Measurements from ENCODE around the gene RDM1. TPM values are rescaled to one million over a fixed set of nuclear protein-coding genes. Genes with fewer than 3 reads are reported as not detected.

Gene RDM1
- polyA plus RNA-seq, 2 of the 4 experiments (the other 2 are of a cell fraction), result 4.3 to 4.6 TPM

DNA sequence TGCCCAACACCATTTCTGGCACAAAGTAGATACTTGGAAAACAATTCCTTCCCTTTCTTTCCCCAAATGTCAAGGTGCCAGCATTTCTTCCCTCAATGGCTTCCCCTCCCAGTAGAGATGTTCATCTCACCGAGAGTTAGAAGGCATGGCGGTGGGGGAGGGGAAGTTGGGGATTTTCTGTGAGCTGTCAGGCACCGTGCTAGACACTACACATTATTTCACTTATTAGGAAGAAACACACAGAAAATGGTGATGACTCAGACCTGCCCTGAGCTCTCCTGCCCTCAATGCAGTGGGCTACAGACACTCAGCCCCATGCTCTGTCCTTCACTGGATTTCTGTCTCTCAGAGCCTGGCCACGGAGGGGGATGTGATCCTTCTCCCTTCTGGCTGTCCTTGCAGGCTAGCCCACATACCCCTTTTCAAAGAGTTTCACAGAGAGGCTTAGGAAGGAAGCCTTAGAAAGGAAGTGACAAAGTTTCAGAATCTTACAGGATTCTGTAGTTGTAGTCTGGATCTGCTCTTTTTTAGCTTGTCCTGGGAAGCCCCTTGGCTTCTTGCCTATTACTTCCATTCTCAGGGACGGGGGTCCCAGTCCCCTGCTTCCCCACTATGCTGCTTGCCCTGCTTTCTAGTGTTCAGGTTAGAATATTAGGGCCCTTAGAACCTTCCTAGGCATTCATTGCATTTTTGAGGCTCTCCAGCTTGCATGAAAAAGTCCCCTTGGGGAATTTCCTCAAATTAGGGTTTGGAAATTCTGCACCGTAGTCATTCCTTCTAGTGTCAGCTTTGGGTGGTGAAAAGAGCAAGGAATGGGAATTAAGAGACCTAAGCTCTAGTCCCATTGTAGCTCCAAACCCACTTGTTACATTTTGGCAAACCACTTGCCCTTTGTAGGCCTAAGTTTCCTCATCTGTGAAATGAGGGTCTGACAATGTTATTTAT is 38.2 kb downstream of the RDM1 start:
- no peak for FAIRE-seq
- DNase-seq (ENCODE audit: low read depth in 1 of 2, low spot score in 1 of 2), result peak in 1 of 2 experiments; percentile 17
- ChIA-PET POLR2A (no interaction called here), CTCF (interaction anchor here (0.9 kb wide), 1 partner anchor 84 kb away, joined by 3 read pairs; the partner anchor contains the start of gene TAF15)
- Histone ChIP-seq H3K4me3 (no peak overlapping the region), H3K4me2 (no peak overlapping the region), H3K9me3 (no peaks in the 10 kb centered on the region), H3K4me1 (peaks cover 15% of the 10 kb centered on the region), H3K27ac (peak overlapping the region in 1 of 2 experiments; percentile 6; a peak in 1 of 6 replicates)
- peak in 1 of 2 experiments; percentile 53; a peak in 2 of 6 replicates for ATAC-seq
- TF ChIP-seq MAZ (IDR thresholded peaks at IDR 0.05; ENCODE audit: borderline replicate concordance, low read depth, low read length) (no peak), EHMT2 (IDR thresholded peaks at IDR 0.05; ENCODE audit: low read depth) (no peak), HES2 (IDR thresholded peaks at IDR 0.05) (no peak), KDM5A (IDR thresholded peaks at IDR 0.05) (no peak), RFX5 (IDR thresholded peaks at IDR 0.05) (no peak), POLR2AphosphoS2 (conservative IDR thresholded peaks at IDR 0.05; ENCODE audit: low read length) (no peak), HEYL (CRISPR knock-in tag; IDR thresholded peaks at IDR 0.05) (no peak), NPAS2 (CRISPR knock-in tag; IDR thresholded peaks at IDR 0.05; ENCODE audit: borderline replicate concordance) (no peak), NFE2L2 (conservative IDR thresholded peaks at IDR 0.05; ENCODE audit: low read length) (no peak), CEBPB (IDR thresholded peaks at IDR 0.05) (no peak), CTCF (IDR thresholded peaks at IDR 0.05) (no peak), SREBF2 (IDR thresholded peaks at IDR 0.05) (no peak), FOSL2 (IDR thresholded peaks at IDR 0.05) (no peak), FOSL2 (CRISPR knock-in tag; IDR thresholded peaks at IDR 0.05) (no peak)
- WGBS (ENCODE audit: missing lambda C conversion rate), result 47% methylated on average over 6 of the region's 6 CpGs

DNA sequence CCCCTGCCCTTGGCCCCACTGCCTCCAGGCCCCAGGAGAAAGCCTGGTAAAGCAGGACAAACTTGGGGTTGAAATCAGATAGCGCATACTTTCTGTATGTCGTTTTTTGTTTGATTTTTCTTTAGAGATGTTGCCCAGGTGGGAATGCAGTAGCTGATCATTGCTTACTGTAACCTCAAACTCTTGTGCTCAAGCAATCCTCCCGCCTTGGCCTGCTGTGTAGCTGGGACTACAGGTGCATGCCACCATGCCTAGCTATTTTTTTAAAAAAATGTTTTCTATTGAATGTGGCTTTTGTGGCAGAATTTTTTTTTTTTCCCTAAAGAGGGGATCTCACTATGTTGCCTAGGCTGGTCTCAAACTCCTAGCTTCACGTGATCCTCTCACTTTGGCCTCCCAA is 39.3 kb downstream of the RDM1 start:
- no peak for ATAC-seq
- TF ChIP-seq RAD21 (conservative IDR thresholded peaks at IDR 0.05 in 1 of 2, IDR thresholded peaks at IDR 0.05 in 1 of 2) (no peak), POLR2AphosphoS2 (conservative IDR thresholded peaks at IDR 0.05; ENCODE audit: low read length) (no peak), CHD2 (IDR thresholded peaks at IDR 0.05; ENCODE audit: low read length, partially characterized antibody) (no peak), ZFP36 (IDR thresholded peaks at IDR 0.05; ENCODE audit: borderline replicate concordance, partially characterized antibody) (no peak), EHMT2 (IDR thresholded peaks at IDR 0.05; ENCODE audit: low read depth) (no peak), CTCF (IDR thresholded peaks at IDR 0.05) (no peak), FOSB (CRISPR knock-in tag; IDR thresholded peaks at IDR 0.05) (no peak), TP53 (CRISPR knock-in tag; IDR thresholded peaks at IDR 0.05) (no peak), ZC3H11A (IDR thresholded peaks at IDR 0.05) (no peak), FOSL2 (IDR thresholded peaks at IDR 0.05) (no peak), FOSL2 (CRISPR knock-in tag; IDR thresholded peaks at IDR 0.05) (no peak), ESRRA (IDR thresholded peaks at IDR 0.05; ENCODE audit: borderline replicate concordance, low read length) (no peak), HES2 (IDR thresholded peaks at IDR 0.05) (no peak), RARB (CRISPR knock-in tag; IDR thresholded peaks at IDR 0.05) (no peak), MAFK (IDR thresholded peaks at IDR 0.05; ENCODE audit: partially characterized antibody) (no peak), NPAS2 (CRISPR knock-in tag; IDR thresholded peaks at IDR 0.05; ENCODE audit: borderline replicate concordance) (no peak), EHF (CRISPR knock-in tag; IDR thresholded peaks at IDR 0.05) (no peak), JUNB (IDR thresholded peaks at IDR 0.05) (no peak), CBX2 (IDR thresholded peaks at IDR 0.05; ENCODE audit: borderline replicate concordance, low read depth) (no peak)
- H3K27ac ChIP-seq, result no peak overlapping the region

More for the DNA sequence above, 39.3 kb downstream of the RDM1 start:
- ChIA-PET POLR2A (interaction anchor here (0.7 kb wide), 1 partner anchor 110 kb away, joined by 4 read pairs; no protein-coding TSS in a partner anchor), CTCF (interaction anchor here (0.6 to 0.7 kb wide), 2 partner anchors 177 to 1630 kb away, joined by 3 to 4 read pairs; no protein-coding TSS in a partner anchor)
- no peak overlapping the region for H3K4me2 ChIP-seq
- H3K9me3 ChIP-seq, result no peaks in the 10 kb centered on the region
- FAIRE-seq (no peak), DNase-seq (ENCODE audit: low read depth in 1 of 2, low spot score in 1 of 2) (no peak)
- H3K4me1 ChIP-seq, result peaks cover 15% of the 10 kb centered on the region
- no peak overlapping the region for H3K4me3 ChIP-seq
- WGBS (ENCODE audit: missing lambda C conversion rate), result 78% methylated on average over 4 of the region's 4 CpGs

Measured in A549 (cell line).